Epidermal melanocyte (primary cell): Measurements from ENCODE around the gene MLC1.
"Not testable (repeated sequence)": the region's sequence is repeated elsewhere in the genome, so short reads cannot be mapped to it uniquely, and the experiment has no call there.

Experiments used
- DNase-seq: peaks from one replicate; pipeline ENCODE4 v3.0.0; 2011; ENCODE audit warnings: low spot score; ENCODE audit not compliant: insufficient read length

MLC1 gene

GRCh38 chr22:50104141-50104544 lies 18.9 kb upstream of the MLC1 start:
- DNase-seq, result no peak

DNA sequence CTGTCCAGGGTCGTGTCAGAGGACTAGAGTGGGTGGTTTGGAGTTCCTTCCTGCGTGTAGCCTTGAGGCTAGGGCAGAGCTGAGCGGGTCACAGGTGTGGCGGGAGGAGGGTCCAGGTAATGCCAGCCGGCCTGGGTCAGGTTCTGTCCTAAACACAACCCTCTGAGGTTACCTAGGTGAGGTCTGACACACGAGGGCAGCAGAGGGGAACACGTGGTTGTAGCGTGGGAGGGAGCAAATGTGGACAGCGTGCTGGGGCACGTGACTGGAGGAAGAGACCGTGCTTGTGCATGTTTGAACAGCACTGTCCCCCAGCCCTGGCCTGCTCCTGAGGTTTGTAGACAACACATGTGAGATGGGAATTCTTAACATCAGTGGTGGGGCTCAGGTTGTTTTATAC lies 17.7 kb upstream of the MLC1 start:
- DNase-seq, result no peak

DNA sequence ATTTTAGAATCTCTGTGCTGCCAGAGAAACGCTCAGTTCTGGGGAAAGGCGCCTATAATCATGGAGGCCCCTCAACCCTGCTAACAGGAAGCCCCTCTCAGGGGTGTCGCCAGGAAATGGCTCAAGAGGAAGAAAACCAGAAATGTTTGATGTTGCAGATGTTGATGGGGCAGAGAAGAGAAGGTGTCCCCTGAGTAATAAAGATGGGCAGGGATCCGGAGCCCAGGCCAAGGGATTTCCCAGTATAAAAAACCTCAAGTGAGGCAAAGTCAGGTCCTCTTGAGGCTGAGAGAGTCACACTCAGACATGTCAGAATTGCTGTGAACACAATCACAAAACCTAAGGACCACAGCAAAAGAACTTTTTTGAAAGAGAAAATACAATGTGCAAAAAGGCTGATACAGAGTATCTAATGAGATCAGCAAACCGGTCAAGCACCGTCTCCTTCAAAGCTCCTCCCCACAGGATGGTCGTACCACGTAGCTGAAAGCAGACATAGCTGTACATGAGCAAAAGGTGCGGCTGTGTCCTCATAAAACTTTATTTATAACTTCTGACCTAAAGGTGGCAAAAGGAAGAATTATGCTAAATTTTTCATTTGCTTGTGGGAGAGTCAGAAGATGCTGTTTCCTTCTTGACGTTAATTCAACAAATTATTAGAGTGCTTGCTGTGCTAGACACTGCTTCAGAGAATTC lies 16.8 kb upstream of the MLC1 start:
- no peak for DNase-seq

GRCh38 chr22:50098052-50098451 lies 12.8 kb upstream of the MLC1 start:
- no peak for DNase-seq

- DNase-seq, result no peak
These were observed 7.1 kb upstream of the MLC1 start for GRCh38 chr22:50092342-50092741.

- DNase-seq, result no peak
These were observed 6.0 kb upstream of the MLC1 start for GRCh38 chr22:50091092-50091768.

GRCh38 chr22:50090412-50090714 lies 5.1 kb upstream of the MLC1 start:
- no peak for DNase-seq

DNA sequence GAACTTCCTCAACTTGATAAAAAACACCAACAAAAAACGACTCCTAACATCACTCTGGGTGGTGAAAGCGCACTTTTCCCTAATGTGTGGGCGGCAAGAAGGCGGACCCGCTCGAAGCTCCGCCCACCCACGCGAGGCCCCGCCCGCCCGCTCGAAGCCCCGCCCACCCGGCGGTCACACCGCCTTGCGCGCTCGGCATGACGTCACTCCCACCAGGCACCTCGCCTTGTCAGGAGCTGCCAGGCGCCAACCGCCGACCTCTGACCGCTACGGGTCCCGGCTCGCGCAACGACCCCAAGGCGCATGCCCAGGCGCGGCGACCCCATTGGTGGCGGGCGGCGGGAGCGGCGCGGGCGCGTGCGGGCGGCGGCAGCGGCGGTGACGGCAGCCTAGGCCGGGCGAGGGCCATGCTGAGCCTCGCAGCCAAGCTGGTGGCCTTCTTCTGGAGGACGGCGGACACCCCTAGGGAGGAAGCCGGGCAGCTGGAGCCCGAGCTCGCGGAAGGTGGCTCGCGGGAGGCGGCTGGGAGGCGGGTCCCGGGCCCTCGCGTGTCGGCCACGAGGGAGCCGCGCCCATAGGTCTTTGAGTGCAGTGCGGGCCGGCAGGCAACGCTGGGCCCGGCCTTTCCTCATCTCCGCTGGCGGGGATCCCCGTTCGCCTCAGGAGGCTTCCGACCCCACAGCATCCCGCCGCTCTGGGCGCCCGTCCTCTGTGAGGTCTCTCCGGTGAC lies 4.6 kb upstream of the MLC1 start, which contains the start of gene MOV10L1:
TSS of gene MOV10L1 (plus strand) at position 325 of the 730 bp plus-strand sequence. CDS start at position 408, 83 bp downstream.
- DNase-seq, result no peak

- DNase-seq, result no peak
These were observed 4.0 kb upstream of the MLC1 start for GRCh38 chr22:50089231-50089630.

DNA sequence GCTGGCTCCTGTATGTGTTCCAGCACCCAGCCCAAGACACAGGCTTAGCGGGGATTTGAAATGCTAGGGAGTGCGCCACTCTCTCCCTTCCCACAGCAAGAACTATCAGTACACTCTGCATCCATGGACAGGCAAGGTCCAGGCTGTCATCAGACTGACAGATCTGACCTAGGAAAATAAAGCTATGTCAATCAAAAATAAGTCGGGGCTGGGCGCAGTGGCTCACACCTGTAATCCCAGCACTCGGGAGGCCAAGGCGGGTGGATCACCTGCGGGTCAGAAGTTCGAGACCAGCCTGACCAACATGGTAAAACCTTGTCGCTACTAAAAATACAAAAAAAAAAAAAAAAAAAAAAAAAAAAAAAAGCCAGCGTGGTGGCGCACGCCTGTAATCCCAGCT lies 2.9 kb upstream of the MLC1 start:
- DNase-seq, result no peak

- no peak for DNase-seq
These were observed 2.4 kb upstream of the MLC1 start for GRCh38 chr22:50087646-50088045.

DNA sequence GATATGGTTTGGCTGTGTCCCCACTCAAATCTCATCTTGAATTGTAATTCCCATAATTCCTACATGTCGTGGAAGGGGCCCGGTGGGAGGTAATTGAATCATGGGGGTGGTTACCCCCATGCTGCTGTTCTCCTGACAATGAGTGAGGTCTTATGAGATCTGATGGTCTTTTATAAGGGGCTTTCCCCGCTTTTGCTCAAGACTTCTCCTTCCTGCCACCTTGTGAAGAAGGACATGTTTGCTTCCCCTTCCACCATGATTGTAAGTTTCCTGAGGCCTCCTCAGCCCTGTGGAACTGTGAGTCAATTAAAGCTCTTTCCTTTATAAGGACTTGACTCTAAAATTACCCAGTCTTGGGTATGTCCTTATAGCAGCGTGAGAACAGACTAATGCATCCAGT lies 1.7 kb upstream of the MLC1 start:
- DNase-seq, result not testable (repeated sequence)

DNA sequence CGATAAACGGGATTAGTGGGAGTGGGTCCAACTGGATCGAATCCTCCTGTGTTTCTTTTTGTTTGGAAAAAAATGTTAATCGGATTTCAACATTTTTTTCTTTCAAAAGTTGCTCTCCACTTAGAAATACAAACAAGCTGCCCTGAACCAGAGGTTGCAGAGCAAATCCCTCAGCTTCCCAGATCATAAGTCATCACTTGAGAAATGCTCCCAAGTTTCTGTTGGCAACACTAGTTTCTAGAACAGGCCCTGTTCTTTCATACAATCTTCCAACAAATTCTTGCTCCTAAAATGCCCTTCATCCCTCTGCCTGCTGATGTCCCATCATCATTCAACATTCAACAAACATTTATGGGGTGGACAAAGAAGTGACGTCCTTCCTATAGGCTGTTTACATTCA lies 1.3 kb upstream of the MLC1 start:
- no peak for DNase-seq

DNA sequence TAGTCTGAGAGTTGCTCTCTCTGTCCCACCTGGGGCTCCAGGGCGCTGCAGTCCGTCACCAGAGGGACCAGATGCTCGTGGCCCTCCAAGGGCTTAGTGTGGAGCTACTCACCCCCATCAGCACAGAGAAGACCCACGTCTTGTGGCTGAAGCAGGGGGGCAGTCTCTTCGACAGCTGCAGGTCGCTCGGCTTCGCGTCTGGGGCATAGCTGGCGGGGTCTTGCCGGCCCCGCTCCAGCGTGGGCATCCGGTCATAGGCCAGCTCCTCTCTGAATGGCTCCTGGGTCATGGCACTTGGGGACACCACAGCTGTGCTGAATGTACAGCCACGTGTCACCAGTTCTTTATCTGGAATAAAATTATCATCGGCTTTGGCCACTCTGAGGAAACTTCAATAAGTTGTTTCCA lies 608 bp downstream of the MLC1 start:
- DNase-seq, result no peak

DNA sequence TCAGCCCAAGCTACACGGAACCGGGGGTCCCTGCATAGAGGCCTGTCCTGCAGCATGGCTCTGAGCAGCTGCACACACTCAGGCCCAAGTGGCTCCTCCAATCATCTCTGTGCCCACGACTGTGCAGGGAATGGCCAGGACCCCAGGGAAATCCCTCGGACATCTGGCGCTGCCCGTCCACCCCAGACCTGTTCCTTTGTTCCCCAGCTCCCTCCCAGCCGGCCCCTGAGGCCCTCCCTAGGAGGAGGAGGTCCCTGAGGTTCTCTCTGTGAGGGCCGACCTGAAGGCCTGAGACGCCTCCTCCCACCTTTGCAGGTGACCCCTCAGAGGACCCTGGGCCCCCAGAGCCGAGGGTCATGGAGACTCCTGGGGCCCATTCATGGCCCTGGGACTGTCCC lies 1.1 kb downstream of the MLC1 start:
- DNase-seq, result no peak

GRCh38 chr22:50083462-50084079 lies 1.7 kb downstream of the MLC1 start:
- no peak for DNase-seq

DNA sequence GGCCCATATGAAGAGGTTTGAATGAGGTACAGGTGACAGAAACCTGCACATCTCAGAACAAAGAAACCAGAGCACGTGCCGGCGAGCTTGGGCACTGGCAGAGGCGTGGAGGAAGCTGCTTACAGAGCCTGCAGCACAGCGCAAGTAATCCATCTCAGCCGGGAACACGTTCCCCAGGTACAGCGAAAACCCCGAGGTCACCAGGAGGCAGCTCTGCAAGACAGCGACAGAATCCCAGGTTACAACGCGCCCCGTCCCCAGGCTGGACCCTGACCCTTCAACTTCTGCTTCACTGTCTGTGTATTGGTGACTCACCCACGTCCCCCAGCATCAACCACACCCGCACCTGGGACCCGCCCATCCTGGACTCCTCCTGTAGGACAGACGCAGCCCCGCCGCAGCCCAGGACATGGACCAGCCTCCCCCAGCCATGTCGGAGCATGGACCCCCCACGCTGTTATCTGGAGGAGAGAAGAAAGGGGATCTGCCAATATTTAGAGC lies 2.2 kb downstream of the MLC1 start:
- DNase-seq, result no peak

DNA sequence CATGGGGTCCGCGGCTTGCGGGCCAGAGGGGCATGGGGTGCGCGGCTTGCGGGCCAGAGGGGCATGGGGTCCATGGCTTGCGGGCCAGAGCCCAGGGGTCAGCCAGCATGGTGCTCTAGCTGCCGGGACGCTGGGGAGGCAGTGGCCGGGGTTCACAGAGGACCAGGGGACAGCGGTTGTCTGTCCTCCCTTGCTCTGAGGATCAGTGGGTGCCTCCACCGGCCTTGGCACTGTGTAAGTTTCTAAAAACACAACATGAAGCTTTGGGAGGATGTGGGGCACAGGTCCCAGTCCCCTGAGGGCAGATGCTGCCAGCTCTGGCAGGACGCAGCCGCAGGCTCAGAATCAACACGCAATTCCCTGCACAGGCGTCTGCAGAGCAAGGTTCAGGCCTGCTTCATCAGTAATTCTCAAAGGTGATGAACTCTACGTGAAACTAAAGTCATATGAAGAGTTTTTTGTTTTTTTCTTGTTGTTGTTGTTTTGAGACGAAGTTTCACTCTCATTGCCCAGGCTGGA lies 3.0 kb downstream of the MLC1 start:
- no peak for DNase-seq

DNA sequence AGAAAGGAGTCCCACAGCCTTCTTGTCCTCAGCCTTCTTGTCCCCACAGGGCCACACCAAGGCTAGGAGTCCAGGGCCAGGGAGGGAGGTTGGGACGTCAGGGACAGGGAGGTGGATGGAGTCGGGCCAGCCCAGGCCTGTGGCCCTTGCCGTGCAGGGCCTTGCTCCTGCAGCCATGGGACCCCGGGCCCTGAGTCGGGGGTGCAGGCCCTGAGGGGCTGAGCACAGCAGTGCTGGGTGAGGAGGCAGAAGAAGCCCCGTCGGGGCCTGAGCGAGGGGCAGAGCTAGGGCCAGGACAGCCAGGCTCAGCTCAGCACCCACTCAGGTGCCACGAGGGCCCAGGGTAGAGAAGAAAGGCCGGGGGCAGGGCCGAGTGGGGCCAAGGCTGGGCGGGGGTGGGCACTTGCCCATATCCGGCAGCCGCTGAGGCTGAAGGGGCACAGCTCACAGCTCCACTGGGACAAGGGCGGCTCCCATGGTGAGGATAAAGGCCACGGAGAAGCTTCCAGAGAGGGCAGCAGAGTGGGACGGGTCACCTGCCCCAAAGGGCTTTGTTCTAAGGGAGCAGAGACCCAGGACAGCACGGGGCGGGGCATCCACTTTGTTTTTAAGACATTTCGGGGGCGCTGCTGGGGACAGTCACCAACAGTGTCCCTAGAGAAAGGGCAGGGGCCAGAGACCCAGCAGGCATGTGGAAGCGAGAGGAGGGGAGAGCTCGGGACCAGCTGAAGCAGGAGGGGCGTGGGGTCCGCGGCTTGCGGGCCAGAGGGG lies 3.6 kb downstream of the MLC1 start:
- no peak for DNase-seq

DNA sequence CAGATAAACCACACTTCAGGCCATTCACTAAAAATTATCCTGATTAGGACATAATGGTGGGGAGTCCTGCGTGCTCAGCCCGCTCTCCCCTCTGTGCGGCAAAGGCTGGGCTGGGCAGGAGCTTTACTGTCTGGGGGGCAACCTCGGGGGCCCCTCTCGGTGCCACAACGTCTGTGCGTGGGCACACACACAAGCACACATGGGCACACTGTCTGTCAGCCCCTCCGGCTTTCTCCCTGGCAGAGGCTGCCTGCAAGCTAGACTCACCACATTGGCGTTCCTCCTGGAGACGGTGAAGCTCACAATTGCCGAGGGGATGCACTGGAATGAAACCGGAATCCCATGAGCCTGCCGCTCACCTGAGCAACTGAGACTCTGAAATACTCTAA lies 5.2 kb downstream of the MLC1 start:
- DNase-seq, result no peak

DNA sequence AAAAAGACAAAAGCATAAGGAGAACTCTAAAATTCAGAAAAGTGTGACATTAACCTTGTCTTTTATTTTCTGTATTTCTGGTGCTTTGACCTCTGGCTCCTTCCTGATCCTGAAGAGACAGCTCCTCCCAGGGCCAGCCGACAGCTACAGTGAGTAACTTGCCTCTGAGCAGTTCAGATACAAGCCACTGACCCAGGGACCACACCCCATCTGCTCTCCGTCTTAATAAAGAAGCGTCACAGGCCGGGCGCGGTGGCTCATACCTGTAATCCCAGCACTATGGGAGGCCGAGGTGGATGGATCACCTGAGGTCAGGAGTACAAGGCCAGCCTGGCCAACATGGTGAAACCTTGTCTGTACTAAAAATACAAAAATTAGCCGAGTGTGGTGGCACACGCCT lies 6.5 kb downstream of the MLC1 start:
- no peak for DNase-seq
